ENCODE data around the gene PRSS33.

PRSS33 gene

DNA sequence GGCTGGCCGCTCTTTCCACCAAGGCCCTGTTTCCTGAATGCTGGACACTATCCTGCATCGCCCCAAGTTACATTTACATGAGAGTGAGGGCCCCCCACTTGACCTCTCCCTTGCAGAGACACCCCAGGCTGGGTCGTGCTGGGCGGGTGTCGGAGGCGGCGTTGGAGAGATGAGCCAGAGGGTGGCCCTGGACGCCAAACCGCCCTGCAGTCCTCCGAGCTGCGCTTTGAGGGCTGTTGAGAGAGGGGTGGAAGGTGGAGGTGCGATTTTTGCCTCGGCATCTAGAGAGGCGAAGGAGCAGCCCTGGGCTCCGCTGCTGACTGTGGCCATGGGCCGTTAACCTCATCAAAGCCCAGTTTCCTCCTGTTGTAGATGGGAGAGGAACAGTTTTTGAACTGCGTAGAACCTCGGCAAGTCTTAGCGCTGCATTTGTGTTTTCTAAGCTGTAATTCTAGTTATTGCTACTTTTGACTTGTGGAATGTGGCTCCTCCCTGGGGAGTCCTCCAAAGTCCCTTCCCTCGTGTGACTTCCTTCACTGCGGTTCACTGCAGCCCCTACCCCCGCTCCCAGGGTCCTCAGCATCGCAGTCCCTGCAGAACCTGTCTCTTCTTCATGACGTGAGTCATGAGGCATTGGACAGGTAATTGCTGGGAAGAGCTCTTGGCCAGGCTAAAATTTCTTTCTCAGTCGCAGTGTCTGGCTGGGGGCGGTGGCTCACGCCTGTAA lies 9.3 kb downstream of the PRSS33 start:
- no peak for TF ChIP-seq CTCF (conservative IDR thresholded peaks at IDR 0.05)
- peak overlapping the region; percentile 96 for H3K27ac ChIP-seq

DNA sequence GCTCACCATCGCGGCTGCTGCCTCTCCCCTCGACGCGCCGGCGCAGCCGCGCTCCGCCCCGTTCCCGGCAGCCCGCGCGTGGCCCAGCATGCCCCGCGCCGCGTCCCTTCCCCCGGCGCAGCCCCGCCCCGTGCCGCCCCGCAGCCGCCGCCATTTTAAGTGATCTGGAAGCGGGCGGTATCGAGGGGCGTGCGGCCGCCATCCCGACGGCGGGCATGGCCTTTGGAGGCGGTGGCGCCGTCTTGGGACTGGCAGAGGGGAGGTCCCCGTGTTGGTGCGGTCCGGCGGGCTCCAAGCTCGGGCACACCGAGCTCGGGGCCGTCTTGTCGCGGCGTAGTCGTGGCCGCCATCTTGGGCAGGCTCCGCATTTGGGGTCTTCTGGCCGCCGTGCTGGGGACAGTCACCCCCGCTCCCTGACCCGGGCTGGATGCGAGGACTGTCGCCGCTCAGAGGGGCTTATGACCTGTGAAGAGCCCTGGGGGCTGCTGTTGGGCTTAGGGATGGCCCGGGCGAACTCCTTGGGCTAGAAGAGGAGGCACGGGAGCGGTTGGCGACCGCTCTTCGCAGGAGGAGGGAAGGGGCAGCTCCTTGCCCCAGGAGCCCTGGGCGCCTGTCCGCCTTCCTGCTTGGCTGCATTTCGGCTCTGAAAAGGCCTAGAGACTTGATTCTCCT lies 10.0 kb downstream of the PRSS33 start, which contains the start of gene ELOB:
Gene ELOB (minus strand): TSS at position 50 of the 672 bp plus-strand sequence. CDS start 41 bp downstream, at position 9.
- H3K27ac ChIP-seq, result peak within 1 kb of the TSS; percentile 96
- no peak for TF ChIP-seq CTCF (conservative IDR thresholded peaks at IDR 0.05)

- TF ChIP-seq CTCF (conservative IDR thresholded peaks at IDR 0.05), result no peak
- peak overlapping the region; percentile 96 for H3K27ac ChIP-seq
Measured at GRCh38 chr16:2776500-2777139, 10.7 kb downstream of the PRSS33 start.

DNA sequence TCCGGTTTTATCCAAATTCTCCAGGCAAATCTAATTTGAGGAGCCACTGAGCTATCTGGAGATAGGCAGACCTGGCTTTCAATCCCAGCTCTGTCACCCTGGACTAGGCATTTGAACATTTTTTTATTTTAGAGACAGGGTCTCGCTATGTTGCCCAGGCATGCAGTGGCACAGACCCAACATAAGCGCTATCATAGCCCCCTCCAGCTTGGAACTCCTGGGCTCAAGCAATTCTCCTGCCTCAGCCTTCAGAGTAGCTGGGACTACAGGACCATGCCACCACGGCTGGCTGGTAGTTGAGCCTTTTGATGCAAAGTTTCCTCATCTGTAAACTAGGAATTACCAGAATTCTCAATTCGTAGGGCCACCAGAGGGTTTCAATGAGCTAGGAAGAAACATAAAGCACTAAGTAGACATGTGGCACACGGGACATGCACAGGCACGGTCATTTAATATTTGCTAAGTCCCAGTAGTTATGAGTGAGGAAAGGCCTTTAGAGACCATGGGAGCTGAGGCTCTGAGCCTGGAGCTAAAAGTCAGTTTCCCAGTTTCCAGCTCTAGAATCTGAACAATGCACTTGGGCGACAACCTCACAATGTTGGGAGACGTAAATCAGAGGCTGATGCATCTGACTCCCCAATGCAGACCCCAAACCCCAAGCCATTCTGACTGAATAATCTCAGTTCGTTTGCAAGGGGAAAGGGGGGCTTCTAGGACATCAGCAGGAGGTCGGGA lies 11.4 kb downstream of the PRSS33 start:
- no peak for TF ChIP-seq CTCF (conservative IDR thresholded peaks at IDR 0.05)

DNA sequence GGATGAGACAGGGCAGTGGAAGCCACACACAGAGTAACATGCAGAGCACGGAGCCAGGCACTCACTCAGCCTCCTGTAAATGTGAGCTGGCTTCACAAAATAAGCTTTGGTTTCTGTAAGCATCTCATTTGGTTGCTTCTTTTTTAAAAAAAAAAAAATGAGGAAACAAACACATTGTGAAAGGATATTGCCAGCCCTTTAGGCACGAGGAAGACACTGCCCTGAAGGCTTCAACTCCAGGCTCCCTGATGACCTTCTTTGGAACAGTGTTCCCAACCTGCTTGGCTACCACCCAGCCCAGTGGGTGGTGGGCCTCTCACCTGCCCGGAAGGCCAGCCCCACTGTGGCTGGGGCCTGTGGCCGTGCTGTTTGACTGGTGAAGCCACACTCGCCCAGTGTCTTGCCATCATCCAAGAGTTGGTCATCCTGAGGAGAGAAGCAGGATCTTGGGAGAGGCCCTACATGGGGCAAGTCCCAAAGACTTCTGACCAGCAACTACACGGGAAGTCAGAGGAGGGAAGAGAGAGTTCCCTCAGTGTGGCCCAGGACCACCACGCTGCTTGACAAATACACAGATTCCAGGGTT lies 12.1 kb downstream of the PRSS33 start:
- no peak overlapping the region for H3K27ac ChIP-seq
- TF ChIP-seq CTCF (conservative IDR thresholded peaks at IDR 0.05), result no peak

More for the DNA sequence above, 11.4 kb downstream of the PRSS33 start:
- peak overlapping the region; percentile 96; the same call in 1 of the 2 replicates for H3K27ac ChIP-seq

- TF ChIP-seq CTCF (conservative IDR thresholded peaks at IDR 0.05), result no peak
- no peak overlapping the region for H3K27ac ChIP-seq
Measured at GRCh38 chr16:2774161-2774891, 13.0 kb downstream of the PRSS33 start.

All from VCaP (cell line).